GM12891 (cell line): ENCODE results near the gene PARP4.

Experiments used
- PAX5 ChIP-seq: IDR thresholded peaks from 2 replicates; pipeline ENCODE4 v1.6.1; 2011; ENCODE audit warnings: low read length, moderate library complexity, mild to moderate bottlenecking; ENCODE audit not compliant: insufficient read depth, severe bottlenecking
- POLR2A ChIP-seq: IDR thresholded peaks from 2 replicates; pipeline ENCODE4 v1.6.1; 2011; ENCODE audit warnings: low read depth, low read length, control low read depth
- POLR2AphosphoS5 ChIP-seq: IDR thresholded peaks from 2 replicates; pipeline ENCODE4 v1.6.1; 2011; ENCODE audit warnings: low read depth, low read length, control low read depth
- POU2F2 ChIP-seq: IDR thresholded peaks from 2 replicates; pipeline ENCODE4 v1.6.1; 2011; ENCODE audit warnings: low read depth, mild to moderate bottlenecking, control low read depth, low read length, moderate library complexity
- SPI1 ChIP-seq: IDR thresholded peaks from 2 replicates; pipeline ENCODE4 v1.6.1; 2011; ENCODE audit warnings: low read depth, low read length, control low read depth
- TAF1 ChIP-seq: IDR thresholded peaks from 2 replicates; pipeline ENCODE4 v1.6.1; 2011; ENCODE audit warnings: low read depth, low read length, control low read depth

- TF ChIP-seq POLR2AphosphoS5 (no peak), POLR2A (no peak), PAX5 (no peak), SPI1 (no peak), POU2F2 (no peak), TAF1 (no peak)
Measured at GRCh38 chr13:24493356-24493755, 19.2 kb downstream of the PARP4 start.
